OCI-LY7 (cell line): ENCODE measurements around the gene EFCAB11.

Source experiments
- CTCF ChIP-seq: fragments of 200-600 bp; sonication (generic); conservative IDR thresholded peaks from 2 replicates; pipeline ENCODE4 v1.5.1; 2014; ENCODE audit warnings: mild to moderate bottlenecking, antibody characterized with exemption, low read length, moderate library complexity, mixed read lengths
- EZH2phosphoT487 ChIP-seq: fragments of 200-600 bp; sonication (generic); IDR thresholded peaks from 2 replicates; pipeline ENCODE4 v1.6.1; 2018; ENCODE audit warnings: low read depth, borderline replicate concordance, mild to moderate bottlenecking, mixed run types, antibody characterized with exemption, low read length, moderate library complexity, mixed read lengths

GRCh38 chr14:89922031-89922907, 32.3 kb downstream of the EFCAB11 start:
- no peak for TF ChIP-seq CTCF
- no peak for TF ChIP-seq EZH2phosphoT487
